Tibial nerve (tissue), 4 donors: Measurements from ENCODE around the gene PSAPL1. TPM values are rescaled to one million over a fixed set of nuclear protein-coding genes. Genes with fewer than 3 reads are reported as not detected.

Experiments used
- DNase-seq, 2 donors: peaks; one replicate each; pipeline ENCODE4 v3.0.0-alpha.2; 2019; ENCODE audit warnings: low spot score in 2 of 2
- H3K27ac ChIP-seq, 4 donors: fragments of 200-600 bp; sonication (generic) in 3 of 4; one replicate each; pipeline ENCODE4 v1.5.1; 2017 to 2019; ENCODE audit warnings: mild to moderate bottlenecking in 1 of 4
- H3K27me3 ChIP-seq, 2 donors: fragments of 200-600 bp; sonication (generic) in 1 of 2; one replicate each; pipeline versions ENCODE4 v1.5.1 to v1.6.0; 2017 to 2019
- H3K36me3 ChIP-seq, 3 donors: fragments of 200-600 bp; sonication (generic); one replicate each; pipeline ENCODE4 v1.5.1; 2018 to 2019
- H3K4me1 ChIP-seq, 4 donors: fragments of 200-600 bp; sonication (generic) in 3 of 4; one replicate each; pipeline ENCODE4 v1.5.1; 2017 to 2019
- H3K4me3 ChIP-seq, 4 donors: fragments of 200-600 bp; sonication (generic) in 3 of 4; one replicate each; pipeline ENCODE4 v1.5.1; 2017 to 2019; ENCODE audit warnings: mild to moderate bottlenecking in 1 of 4, moderate library complexity in 1 of 4
- H3K9me3 ChIP-seq, 4 donors: fragments of 200-600 bp; sonication (generic) in 3 of 4; one replicate each; pipeline ENCODE4 v1.5.1; 2017 to 2019
- CTCF ChIP-seq, 5 experiments: fragments of 200-600 bp in 3 of 5; fragments of 450-650 bp in 2 of 5; sonication (generic) in 3 of 5; IDR thresholded peaks; one replicate each; pipeline ENCODE4 v1.5.1; 2016 to 2019; ENCODE audit warnings: antibody characterized with exemption in 5 of 5, mild to moderate bottlenecking in 3 of 5, moderate library complexity in 2 of 5
- EP300 ChIP-seq, 2 donors: sonication (generic); formaldehyde crosslinking; IDR thresholded peaks; one replicate each; pipeline ENCODE4 v1.6.1; 2017; ENCODE audit warnings: antibody characterized with exemption in 2 of 2, mild to moderate bottlenecking in 1 of 2
- POLR2A ChIP-seq, 2 donors: fragments of 450-650 bp; IDR thresholded peaks; one replicate each; pipeline ENCODE4 v1.6.1; 2017; ENCODE audit warnings: antibody characterized with exemption in 2 of 2, mild to moderate bottlenecking in 2 of 2, moderate library complexity in 2 of 2
- WGBS, 2 donors: methylation state at CpG; one replicate each; pipeline ENCODE4 v1.1.5; 2018; 5-methylcytosine and 5-hydroxymethylcytosine counted together
- total RNA-seq, 4 donors: library from RNA; depleted of rRNA; stranded (reverse); fragments of >200 nt; gene quantifications; one replicate each; pipeline ENCODE4 v1.1.0, GENCODE V29; 2016

Gene PSAPL1
- total RNA-seq, 4 donors from 2014 or later = under 0.01 to 0.22 TPM; not detected in 2

DNA sequence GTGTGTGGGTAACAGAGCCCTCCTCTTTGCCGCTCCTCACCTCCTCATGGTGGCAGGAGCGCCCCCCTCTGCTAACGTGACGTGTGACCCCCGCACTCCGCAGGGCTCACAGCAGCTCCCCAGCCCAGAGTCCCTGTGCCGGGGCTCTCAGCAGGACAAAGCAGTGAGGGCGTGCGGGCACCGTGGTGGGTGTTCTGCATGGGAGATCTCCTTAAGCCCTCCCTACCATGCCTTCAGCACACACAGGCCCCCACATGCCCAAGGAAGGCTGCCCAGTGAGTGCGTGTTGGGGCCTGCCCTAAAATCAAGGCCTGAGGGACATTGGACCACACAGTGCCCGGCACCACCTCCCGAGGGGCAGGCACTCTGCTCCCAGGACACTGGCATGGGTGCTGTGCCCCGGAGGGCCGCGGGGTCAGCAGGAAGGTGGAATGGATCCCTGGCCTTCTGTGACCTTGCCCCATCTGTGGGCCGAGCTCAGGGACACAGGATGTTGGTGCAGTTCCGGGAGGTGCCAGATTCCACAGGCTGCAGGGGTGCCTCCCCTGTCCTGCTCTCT, 10.1 kb downstream of the PSAPL1 start:
- peaks cover 0 to 26% (median 0%) of the 10 kb centered on the region in 4 donors for H3K4me1 ChIP-seq
- no peak for DNase-seq
- TF ChIP-seq CTCF (IDR thresholded peaks at IDR 0.05) (no peak), POLR2A (IDR thresholded peaks at IDR 0.05) (no peak), EP300 (IDR thresholded peaks at IDR 0.05) (no peak)
- H3K27me3 ChIP-seq = no peaks in the 10 kb centered on the region
- WGBS, 2 donors = 72 to 82% methylated on average over 13 to 18 of the region's 18 CpGs
- H3K9me3 ChIP-seq = no peaks in the 10 kb centered on the region
- no peak overlapping the region for H3K27ac ChIP-seq
- H3K36me3 ChIP-seq = no peaks in the 10 kb centered on the region
- no peak overlapping the region for H3K4me3 ChIP-seq

GRCh38 chr4:7423801-7424552, 10.8 kb downstream of the PSAPL1 start:
- Histone ChIP-seq H3K9me3 (no peaks in the 10 kb centered on the region), H3K27me3 (no peaks in the 10 kb centered on the region), H3K36me3 (no peaks in the 10 kb centered on the region), H3K4me3 (no peak overlapping the region), H3K27ac (no peak overlapping the region), H3K4me1 (peaks cover 0 to 22% (median 0%) of the 10 kb centered on the region in 4 donors)
- no peak for DNase-seq
- WGBS, 2 donors = 64 to 70% methylated on average over 15 to 17 of the region's 17 CpGs
- TF ChIP-seq POLR2A (IDR thresholded peaks at IDR 0.05) = no peak
- no peak for TF ChIP-seq CTCF (IDR thresholded peaks at IDR 0.05)
- TF ChIP-seq EP300 (IDR thresholded peaks at IDR 0.05) = no peak

DNA sequence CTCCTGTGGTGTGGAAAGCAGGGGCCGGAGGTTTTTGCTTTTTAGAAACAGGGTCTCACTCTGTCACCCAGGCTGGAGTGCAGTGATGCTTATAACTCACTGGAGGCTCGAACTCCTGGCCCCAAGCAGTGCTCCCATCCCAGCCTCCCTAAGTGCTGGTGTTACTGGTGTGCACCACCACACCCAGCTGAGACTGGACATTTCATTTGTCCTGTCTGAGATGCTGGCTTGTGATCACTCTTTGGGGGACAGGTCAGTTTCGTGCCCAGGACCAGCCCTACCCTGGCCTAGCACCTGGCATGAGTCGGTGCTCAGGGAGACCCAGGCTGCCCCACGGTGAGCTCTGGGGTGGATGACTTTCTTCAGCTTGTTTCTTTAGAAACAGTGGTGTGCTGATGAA, 11.3 kb downstream of the PSAPL1 start:
- no peak overlapping the region for H3K27ac ChIP-seq
- peaks cover 0 to 4% (median 0%) of the 10 kb centered on the region in 4 donors for H3K9me3 ChIP-seq
- 85 to 88% methylated on average over 3 to 5 of the region's 5 CpGs for WGBS, 2 donors
- H3K36me3 ChIP-seq = no peaks in the 10 kb centered on the region
- no peak for DNase-seq
- no peaks in the 10 kb centered on the region for H3K27me3 ChIP-seq
- no peak overlapping the region for H3K4me3 ChIP-seq
- H3K4me1 ChIP-seq = peaks cover 0 to 21% (median 0%) of the 10 kb centered on the region in 4 donors
- TF ChIP-seq POLR2A (IDR thresholded peaks at IDR 0.05) (no peak), EP300 (IDR thresholded peaks at IDR 0.05) (no peak), CTCF (IDR thresholded peaks at IDR 0.05) (no peak)

GRCh38 chr4:7422898-7423180, 11.9 kb downstream of the PSAPL1 start:
- H3K36me3 ChIP-seq = no peaks in the 10 kb centered on the region
- peaks cover 0 to 8% (median 0%) of the 10 kb centered on the region in 4 donors for H3K9me3 ChIP-seq
- no peak for DNase-seq
- TF ChIP-seq CTCF (IDR thresholded peaks at IDR 0.05) (no peak), EP300 (IDR thresholded peaks at IDR 0.05) (no peak), POLR2A (IDR thresholded peaks at IDR 0.05) (no peak)
- H3K27me3 ChIP-seq = no peaks in the 10 kb centered on the region
- WGBS, 2 donors = 93% methylated on average over 9 of the region's 9 CpGs
- H3K4me3 ChIP-seq = no peak overlapping the region
- H3K27ac ChIP-seq = no peak overlapping the region
- H3K4me1 ChIP-seq = peaks cover 0 to 17% (median 0%) of the 10 kb centered on the region in 4 donors

- Histone ChIP-seq H3K4me1 (peaks cover 0 to 17% (median 0%) of the 10 kb centered on the region in 4 donors), H3K27ac (no peak overlapping the region), H3K27me3 (no peaks in the 10 kb centered on the region), H3K36me3 (no peaks in the 10 kb centered on the region), H3K4me3 (no peak overlapping the region), H3K9me3 (peaks cover 0 to 8% (median 0%) of the 10 kb centered on the region in 4 donors)
- DNase-seq = no peak
- TF ChIP-seq CTCF (IDR thresholded peaks at IDR 0.05) (no peak), EP300 (IDR thresholded peaks at IDR 0.05) (no peak), POLR2A (IDR thresholded peaks at IDR 0.05) (no peak)
- 86% methylated on average over 19 of the region's 19 CpGs for whole genome bisulfite sequencing, 2 donors
These were observed 12.4 kb downstream of the PSAPL1 start for GRCh38 chr4:7422151-7422897.
